Fibroblast of villous mesenchyme (primary cell): ENCODE measurements around the gene BANF1. TPM values are rescaled to one million over a fixed set of nuclear protein-coding genes. Genes with fewer than 3 reads are reported as not detected.

Experiments
- DNase-seq: peaks from one replicate; pipeline ENCODE4 v3.0.0-alpha.2; 2010; ENCODE audit warnings: low read depth
- H3K4me3 ChIP-seq: 2 replicates; pipeline ENCODE4 v1.5.1; 2011; ENCODE audit warnings: low read depth, mild to moderate bottlenecking, low read length
- CTCF ChIP-seq: IDR thresholded peaks from 2 replicates; pipeline ENCODE4 v1.5.1; 2012; ENCODE audit warnings: low read depth, mild to moderate bottlenecking, low read length; ENCODE audit not compliant: insufficient read depth
- total RNA-seq: library from RNA; depleted of rRNA; stranded (reverse); fragments of >200 nt; gene quantifications from 2 replicates; pipeline ENCODE4 v1.2.3, GENCODE V29; 2012

Gene BANF1
- total RNA-seq, 1 donor = 19.9 TPM

GRCh38 chr11:65978391-65979238, 23.7 kb upstream of the BANF1 start:
- no peak for TF ChIP-seq CTCF
- DNase-seq = no peak
- no peak overlapping the region for H3K4me3 ChIP-seq

- no peak for TF ChIP-seq CTCF
- DNase-seq = no peak
- no peak overlapping the region for H3K4me3 ChIP-seq
Observed at GRCh38 chr11:65979261-65979759, 23.0 kb upstream of the BANF1 start.

GRCh38 chr11:65981101-65981740, 21.1 kb upstream of the BANF1 start:
- TF ChIP-seq CTCF = no peak
- H3K4me3 ChIP-seq = no peak overlapping the region
- no peak for DNase-seq

GRCh38 chr11:65981972-65982823, 20.1 kb upstream of the BANF1 start:
- no peak for DNase-seq
- H3K4me3 ChIP-seq = no peak overlapping the region
- no peak for TF ChIP-seq CTCF

- TF ChIP-seq CTCF = no peak
- DNase-seq = no peak
- H3K4me3 ChIP-seq = no peak overlapping the region
Observed at GRCh38 chr11:65982824-65983588, 19.3 kb upstream of the BANF1 start.

GRCh38 chr11:65983589-65983987, 18.7 kb upstream of the BANF1 start:
- no peak for TF ChIP-seq CTCF
- no peak for DNase-seq
- H3K4me3 ChIP-seq = no peak overlapping the region
